ENCODE measurements around the gene VAV3.

DNA sequence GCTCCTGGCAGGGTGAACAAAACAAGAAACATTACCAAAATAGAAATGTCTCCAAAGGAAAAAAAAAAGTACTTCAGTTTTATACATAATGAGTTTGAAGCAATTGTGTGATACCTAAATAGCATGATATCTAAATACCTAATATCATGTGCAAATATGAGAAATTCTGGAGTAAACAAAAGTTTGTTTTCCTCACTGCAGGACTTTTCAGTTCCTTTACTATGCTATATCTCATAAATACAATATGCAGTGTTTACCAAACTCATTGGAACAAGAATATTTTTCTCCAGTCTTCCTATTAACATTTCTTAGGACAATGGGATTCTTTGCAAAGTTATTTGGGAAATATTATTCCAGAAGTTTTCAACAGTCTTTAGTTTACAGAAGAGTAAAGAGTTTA lies 98.1 kb downstream of the VAV3 start:
- no peak for TF ChIP-seq CTCF (IDR thresholded peaks at IDR 0.05)
- TF ChIP-seq POLR2AphosphoS5 (IDR thresholded peaks at IDR 0.05) = no peak
- no peak for TF ChIP-seq POLR2A (IDR thresholded peaks at IDR 0.05)

Measured in transverse colon (tissue), 4 donors.